Caco-2 (cell line): ENCODE measurements around the gene PPP3CB. TPM values are rescaled to one million over a fixed set of nuclear protein-coding genes. Genes with fewer than 3 reads are reported as not detected.

Source experiments
- BruUV-seq: library from RNA; stranded (reverse); fragments of 400-500 nt; replicated peaks from 2 replicates; lab custom pipeline; 2021; lab: Mats Ljungman, UMichigan
- CTCF ChIA-PET: fragments of 300-600 bp; sonication (Branson Sonifier 250); formaldehyde crosslinking; loops from one replicate; lab custom pipeline; 2022; ENCODE audit warnings: antibody characterized with exemption; lab: Charles Lee
- POLR2A ChIA-PET: fragments of 300-600 bp; sonication (Branson Sonifier 250); formaldehyde crosslinking; loops from one replicate; lab custom pipeline; 2022; ENCODE audit warnings: antibody characterized with exemption; lab: Charles Lee
- DNase-seq, 2 experiments: peaks; one replicate each; pipeline versions ENCODE4 v3.0.0 to v3.0.0-alpha.2; 2020 to 2022
- H3K27me3 ChIP-seq: replicated peaks from 2 replicates; pipeline ENCODE4 v1.6.0; 2011; ENCODE audit warnings: low read length; ENCODE audit not compliant: control insufficient read depth, insufficient read depth
- H3K36me3 ChIP-seq: 2 replicates; pipeline ENCODE4 v1.5.1; 2011; ENCODE audit warnings: low read length; ENCODE audit not compliant: control insufficient read depth, insufficient read depth
- H3K4me1 ChIP-seq: fragments of 250-450 bp; sonication (Bioruptor Pico); 2 replicates; pipeline ENCODE4 v1.5.1; 2020; ENCODE audit warnings: mild to moderate bottlenecking
- H3K4me3 ChIP-seq: 2 replicates; pipeline ENCODE4 v1.5.1; 2011; ENCODE audit warnings: low read depth, mild to moderate bottlenecking, control low read depth, low read length
- H3K9me3 ChIP-seq: fragments of 250-450 bp; sonication (Bioruptor Pico); 2 replicates; pipeline ENCODE4 v1.5.1; 2020; ENCODE audit warnings: mild to moderate bottlenecking, moderate library complexity
- H3K27ac Mint-ChIP-seq: one replicate; pipeline ENCODE4 v1.8.0; 2022; ENCODE audit warnings: mixed read lengths; ENCODE audit not compliant: unreplicated experiment
- H3K27me3 Mint-ChIP-seq: one replicate; pipeline ENCODE4 v1.8.0; 2022; ENCODE audit warnings: mixed read lengths; ENCODE audit not compliant: insufficient read depth, unreplicated experiment
- H3K36me3 Mint-ChIP-seq: one replicate; pipeline ENCODE4 v1.8.0; 2022; ENCODE audit warnings: mild to moderate bottlenecking, mixed read lengths; ENCODE audit not compliant: insufficient read depth, unreplicated experiment
- H3K4me1 Mint-ChIP-seq: one replicate; pipeline ENCODE4 v1.8.0; 2022; ENCODE audit warnings: low read depth, mixed read lengths; ENCODE audit not compliant: unreplicated experiment
- H3K4me3 Mint-ChIP-seq: one replicate; pipeline ENCODE4 v1.8.0; 2022; ENCODE audit warnings: mild to moderate bottlenecking, moderate library complexity, mixed read lengths; ENCODE audit not compliant: unreplicated experiment
- H3K9me3 Mint-ChIP-seq: one replicate; pipeline ENCODE4 v1.8.0; 2022; ENCODE audit warnings: mixed read lengths; ENCODE audit not compliant: unreplicated experiment
- intact Hi-C: fragments of 100-400 bp; cut with micrococcal nuclease; formaldehyde crosslinking; loops from one replicate; pipeline ENCODE4 v1.10.0; 2022; ENCODE audit not compliant: unreplicated experiment
- total RNA-seq: library from RNA; stranded (reverse); gene quantifications from 2 replicates; pipeline ENCODE4 v1.2.3, GENCODE V29; 2022
- TF ChIP-seq, protein P1 (sequence below), 2 experiments: fragments of 200-600 bp in 1 of 2; IDR thresholded peaks; 1 replicate in 1 of 2; 2 replicates in 1 of 2; pipeline versions ENCODE4 v1.5.1 to v1.8.0; 2011 to 2022; ENCODE audit warnings: antibody characterized with exemption in 1 of 2, control low read depth in 1 of 2, inconsistent platforms in 1 of 2, low read depth in 1 of 2, low read length in 1 of 2, mild to moderate bottlenecking in 1 of 2, moderate library complexity in 1 of 2; ENCODE audit not compliant: insufficient read depth in 1 of 2, severe bottlenecking in 1 of 2, unreplicated experiment in 1 of 2

Gene PPP3CB
- total RNA-seq, 1 experiment from 2014 or later: 41.5 TPM

DNA sequence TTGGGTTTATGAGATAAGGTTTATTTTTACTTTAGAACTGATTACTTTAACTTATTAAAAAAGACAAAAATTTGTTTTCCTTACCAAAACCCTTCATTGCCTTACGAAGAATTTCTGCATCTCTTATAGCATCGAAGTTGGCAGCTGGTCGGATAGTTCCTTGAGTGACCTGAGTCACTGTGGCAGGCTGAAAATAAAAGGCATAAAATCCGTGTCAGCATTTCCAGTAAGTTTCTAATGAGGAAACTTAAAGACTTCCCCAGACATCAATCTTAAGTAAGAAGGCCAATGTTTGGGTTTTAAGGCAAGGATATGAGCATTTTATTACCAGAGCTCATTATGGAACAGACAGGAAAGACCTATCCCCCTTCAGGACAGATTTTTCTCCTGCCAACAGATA, 107.6 kb downstream of the PPP3CB start:
- Mint-ChIP-seq H3K36me3 (peaks cover 91% of the 10 kb centered on the region), H3K4me3 (no peak overlapping the region), H3K4me1 (no peaks in the 10 kb centered on the region), H3K27me3 (no peaks in the 10 kb centered on the region), H3K9me3 (no peaks in the 10 kb centered on the region), H3K27ac (no peak overlapping the region)
- Histone ChIP-seq H3K9me3 (no peaks in the 10 kb centered on the region), H3K27me3 (no peaks in the 10 kb centered on the region), H3K36me3 (0 out of 2 replicates have a peak, but pooled peaks cover 1% of the 10 kb centered on the region), H3K4me3 (no peak overlapping the region), H3K4me1 (no peaks in the 10 kb centered on the region)
- no peak for DNase-seq
- ChIA-PET POLR2A (no interaction called here), CTCF (no interaction called here)
- intact Hi-C loops: no loop called here
- BruUV-seq: no TSS peak
- TF ChIP-seq, protein P1, sequence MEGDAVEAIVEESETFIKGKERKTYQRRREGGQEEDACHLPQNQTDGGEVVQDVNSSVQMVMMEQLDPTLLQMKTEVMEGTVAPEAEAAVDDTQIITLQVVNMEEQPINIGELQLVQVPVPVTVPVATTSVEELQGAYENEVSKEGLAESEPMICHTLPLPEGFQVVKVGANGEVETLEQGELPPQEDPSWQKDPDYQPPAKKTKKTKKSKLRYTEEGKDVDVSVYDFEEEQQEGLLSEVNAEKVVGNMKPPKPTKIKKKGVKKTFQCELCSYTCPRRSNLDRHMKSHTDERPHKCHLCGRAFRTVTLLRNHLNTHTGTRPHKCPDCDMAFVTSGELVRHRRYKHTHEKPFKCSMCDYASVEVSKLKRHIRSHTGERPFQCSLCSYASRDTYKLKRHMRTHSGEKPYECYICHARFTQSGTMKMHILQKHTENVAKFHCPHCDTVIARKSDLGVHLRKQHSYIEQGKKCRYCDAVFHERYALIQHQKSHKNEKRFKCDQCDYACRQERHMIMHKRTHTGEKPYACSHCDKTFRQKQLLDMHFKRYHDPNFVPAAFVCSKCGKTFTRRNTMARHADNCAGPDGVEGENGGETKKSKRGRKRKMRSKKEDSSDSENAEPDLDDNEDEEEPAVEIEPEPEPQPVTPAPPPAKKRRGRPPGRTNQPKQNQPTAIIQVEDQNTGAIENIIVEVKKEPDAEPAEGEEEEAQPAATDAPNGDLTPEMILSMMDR (IDR thresholded peaks at IDR 0.05; ENCODE audit: insufficient read depth in 1 of 2, low read depth in 1 of 2, low read length in 1 of 2, severe bottlenecking in 1 of 2, unreplicated experiment in 1 of 2): no peak

DNA sequence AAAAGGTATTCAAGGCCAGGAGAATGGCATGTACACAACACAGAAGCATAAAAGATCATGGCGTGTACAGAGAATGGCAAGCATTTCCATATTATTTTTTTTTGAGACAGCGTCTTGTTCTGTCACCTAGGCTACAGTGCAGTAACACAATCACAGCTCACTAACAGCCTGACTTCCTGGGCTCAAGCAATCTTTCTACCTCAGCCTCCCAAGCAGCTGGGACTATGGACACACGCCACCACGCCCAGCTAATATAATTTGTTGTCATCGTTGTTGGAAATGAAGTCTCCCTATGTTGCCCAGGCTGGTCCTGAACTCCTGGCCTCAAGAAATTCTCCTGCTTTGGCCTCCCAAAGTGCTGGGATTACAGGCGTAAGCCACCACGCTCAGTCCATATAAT, 109.2 kb downstream of the PPP3CB start:
- Histone ChIP-seq H3K27me3 (no peaks in the 10 kb centered on the region), H3K36me3 (peaks cover 4% of the 10 kb centered on the region; the same call in 1 of the 2 replicates), H3K4me1 (no peaks in the 10 kb centered on the region), H3K9me3 (no peaks in the 10 kb centered on the region), H3K4me3 (no peak overlapping the region)
- H3K4me1 Mint-ChIP-seq: no peaks in the 10 kb centered on the region
- no peak for DNase-seq
- H3K27ac Mint-ChIP-seq: no peak overlapping the region
- no peak overlapping the region for H3K4me3 Mint-ChIP-seq
- POLR2A ChIA-PET: no interaction called here
- TF ChIP-seq, protein P1 (IDR thresholded peaks at IDR 0.05; ENCODE audit: insufficient read depth in 1 of 2, low read depth in 1 of 2, low read length in 1 of 2, severe bottlenecking in 1 of 2, unreplicated experiment in 1 of 2): no peak
- no peaks in the 10 kb centered on the region for H3K9me3 Mint-ChIP-seq
- CTCF ChIA-PET: no interaction called here
- H3K27me3 Mint-ChIP-seq: no peaks in the 10 kb centered on the region
- intact Hi-C loops: no loop called here
- H3K36me3 Mint-ChIP-seq: peaks cover 95% of the 10 kb centered on the region
- no TSS peak for BruUV-seq

Other genes with a start within 250 kb of the PPP3CB start
- gene DNAJC9, start 248.8 kb downstream of the PPP3CB start, total RNA-seq: 64.4 and 65.2 TPM in 2 replicates
- 191 and 194 TPM in 2 replicates for gene MRPS16, start 243.4 kb downstream of the PPP3CB start, total RNA-seq
- 0.26 and 0.39 TPM in 2 replicates for gene CFAP70, start 137.2 kb downstream of the PPP3CB start, total RNA-seq
- gene ANXA7, start 82.0 kb downstream of the PPP3CB start, total RNA-seq: 203 and 240 TPM in 2 replicates
- gene MSS51, start 62.5 kb downstream of the PPP3CB start, total RNA-seq: 2.0 and 2.1 TPM in 2 replicates
- 43.5 and 45.8 TPM in 2 replicates for gene USP54, start 95.3 kb upstream of the PPP3CB start, total RNA-seq
- 0.35 and 0.52 TPM in 2 replicates for gene MYOZ1, start 145.4 kb upstream of the PPP3CB start, total RNA-seq
- gene SYNPO2L, start 160.0 kb upstream of the PPP3CB start, total RNA-seq: 0.12 and 0.16 TPM in 2 replicates
- 14.3 and 16.7 TPM in 2 replicates for gene AGAP5, start 202.1 kb upstream of the PPP3CB start, total RNA-seq
- 91.0 and 91.2 TPM in 2 replicates for gene SEC24C, start 248.3 kb upstream of the PPP3CB start, total RNA-seq